ENCODE measurements around the gene BTAF1. TPM values are rescaled to one million over a fixed set of nuclear protein-coding genes. Genes with fewer than 3 reads are reported as not detected.
A peak's percentile ranks its signal among the peaks of the same experiment; 100 is the strongest.
"Not testable (repeated sequence)": the region's sequence is repeated elsewhere in the genome, so short reads cannot be mapped to it uniquely, and the experiment has no call there.

The BTAF1 gene
- total and polyA plus RNA-seq, 8 donors: 5.5 to 16.4 (median 12.5) TPM

DNA sequence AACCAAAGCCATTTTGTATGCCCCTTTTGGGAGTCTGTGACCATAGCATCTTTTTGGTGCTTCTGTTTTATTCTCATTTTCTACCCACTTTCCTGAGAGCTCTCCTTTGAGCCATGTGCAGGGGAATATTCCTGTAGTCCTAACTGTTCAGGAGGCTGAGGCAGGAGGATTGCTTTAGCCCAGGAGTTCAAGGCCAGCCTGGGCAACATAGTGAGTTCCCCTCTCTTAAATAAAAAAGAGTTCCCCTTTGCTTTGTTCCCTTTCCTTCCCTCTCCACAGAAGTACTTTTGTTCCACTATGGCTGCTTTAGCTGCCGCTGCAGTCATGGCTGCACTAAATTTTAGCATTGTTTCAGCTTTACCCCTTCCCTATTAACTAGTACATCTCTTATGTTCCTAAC, 85.9 kb downstream of the BTAF1 start:
- FAIRE-seq (no peak), DNase-seq (no peak), ATAC-seq (no peak)
- intact Hi-C loops (cut with DNase I): no loop called here
- Histone ChIP-seq H3K4me1 (no peaks in the 10 kb centered on the region), H3K4me3 (no peak overlapping the region), H3K27me3 (no peaks in the 10 kb centered on the region), H3K9me3 (no peaks in the 10 kb centered on the region), H3K27ac (no peak overlapping the region), H3K36me3 (peaks cover 0 to 24% (median 12%) of the 10 kb centered on the region in 3 donors)
- TF ChIP-seq, protein P1, sequence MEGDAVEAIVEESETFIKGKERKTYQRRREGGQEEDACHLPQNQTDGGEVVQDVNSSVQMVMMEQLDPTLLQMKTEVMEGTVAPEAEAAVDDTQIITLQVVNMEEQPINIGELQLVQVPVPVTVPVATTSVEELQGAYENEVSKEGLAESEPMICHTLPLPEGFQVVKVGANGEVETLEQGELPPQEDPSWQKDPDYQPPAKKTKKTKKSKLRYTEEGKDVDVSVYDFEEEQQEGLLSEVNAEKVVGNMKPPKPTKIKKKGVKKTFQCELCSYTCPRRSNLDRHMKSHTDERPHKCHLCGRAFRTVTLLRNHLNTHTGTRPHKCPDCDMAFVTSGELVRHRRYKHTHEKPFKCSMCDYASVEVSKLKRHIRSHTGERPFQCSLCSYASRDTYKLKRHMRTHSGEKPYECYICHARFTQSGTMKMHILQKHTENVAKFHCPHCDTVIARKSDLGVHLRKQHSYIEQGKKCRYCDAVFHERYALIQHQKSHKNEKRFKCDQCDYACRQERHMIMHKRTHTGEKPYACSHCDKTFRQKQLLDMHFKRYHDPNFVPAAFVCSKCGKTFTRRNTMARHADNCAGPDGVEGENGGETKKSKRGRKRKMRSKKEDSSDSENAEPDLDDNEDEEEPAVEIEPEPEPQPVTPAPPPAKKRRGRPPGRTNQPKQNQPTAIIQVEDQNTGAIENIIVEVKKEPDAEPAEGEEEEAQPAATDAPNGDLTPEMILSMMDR (IDR thresholded peaks at IDR 0.05): no peak
- WGBS, 2 donors: 98 to 100% methylated on average over 1 of the region's 1 CpG

GRCh38 chr10:92010047-92010735, 86.6 kb downstream of the BTAF1 start:
- ATAC-seq (no peak), FAIRE-seq (no peak), DNase-seq (no peak)
- Histone ChIP-seq H3K9me3 (no peaks in the 10 kb centered on the region), H3K27me3 (no peaks in the 10 kb centered on the region), H3K36me3 (peaks cover 0 to 32% (median 13%) of the 10 kb centered on the region in 3 donors), H3K4me3 (no peak overlapping the region), H3K4me1 (no peaks in the 10 kb centered on the region), H3K27ac (no peak overlapping the region)
- TF ChIP-seq, protein P1 (IDR thresholded peaks at IDR 0.05): no peak
- intact Hi-C loops (cut with DNase I): no loop called here

DNA sequence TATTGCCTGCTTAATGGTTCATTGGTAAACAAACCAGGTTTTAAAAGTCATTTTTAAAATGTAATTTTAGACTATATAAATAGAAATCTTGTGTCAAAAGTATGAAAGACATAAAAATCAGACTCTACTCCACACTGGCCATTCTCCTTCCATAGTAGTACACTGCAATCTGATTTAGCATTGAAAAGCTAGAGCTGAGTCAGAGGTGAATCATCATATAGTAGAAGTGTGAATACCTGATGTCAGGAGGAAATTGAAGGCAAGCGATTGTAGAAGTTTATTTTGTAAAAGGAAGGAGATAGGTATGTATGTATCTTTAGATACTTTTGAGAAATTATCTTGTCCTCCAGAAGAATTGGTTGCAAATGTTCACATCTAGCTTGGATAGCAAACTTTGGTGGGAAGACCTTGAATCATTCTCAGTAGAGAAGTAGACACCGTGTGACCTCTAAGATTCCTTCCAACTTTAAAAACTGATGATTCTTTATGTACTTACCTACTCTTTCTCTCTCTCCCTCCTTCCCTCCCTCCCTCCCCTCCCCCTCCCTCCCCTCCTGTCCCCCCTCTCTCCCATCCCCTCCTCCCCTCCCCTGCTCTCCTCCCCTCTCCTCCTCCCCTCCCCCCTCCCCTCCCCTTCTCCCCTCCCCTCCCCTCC, 88.1 kb downstream of the BTAF1 start:
- TF ChIP-seq, protein P1 (IDR thresholded peaks at IDR 0.05): no peak
- Histone ChIP-seq H3K4me1 (no peaks in the 10 kb centered on the region), H3K36me3 (peaks cover 0 to 32% (median 19%) of the 10 kb centered on the region in 3 donors), H3K4me3 (no peak overlapping the region), H3K27me3 (no peaks in the 10 kb centered on the region), H3K27ac (no peak overlapping the region), H3K9me3 (no peaks in the 10 kb centered on the region)
- WGBS, 2 donors: 88 to 92% methylated on average over 2 of the region's 2 CpGs
- intact Hi-C loops (cut with DNase I): no loop called here
- FAIRE-seq: no peak
- peak in 1 of 4 donors; percentile 47 for ATAC-seq
- no peak for DNase-seq

- TF ChIP-seq, protein P1 (IDR thresholded peaks at IDR 0.05): no peak
- 50 to 56% methylated on average over 1 of the region's 1 CpG for WGBS, 2 donors
- ATAC-seq: peak in 2 of 4 donors; percentile 31 to 57
Measured at GRCh38 chr10:92014620-92015019, 91.0 kb downstream of the BTAF1 start.

DNA sequence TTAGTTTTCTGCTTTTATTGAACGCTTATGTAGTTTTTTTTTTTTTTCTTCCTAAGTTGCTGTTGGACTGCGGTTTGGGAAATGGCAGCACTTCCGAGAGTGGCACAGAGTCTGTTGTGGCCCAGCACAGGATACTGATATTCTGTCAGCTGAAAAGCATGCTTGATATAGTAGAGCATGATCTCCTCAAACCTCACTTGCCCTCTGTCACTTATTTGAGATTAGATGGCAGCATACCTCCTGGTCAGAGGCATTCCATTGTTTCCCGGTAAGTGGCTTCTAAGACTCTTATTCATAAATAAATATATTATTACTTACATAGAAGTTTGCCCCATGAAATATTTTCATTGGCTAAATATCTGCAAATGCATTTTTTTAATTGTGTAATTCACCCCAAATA, 101.1 kb downstream of the BTAF1 start:
- ATAC-seq (no peak), FAIRE-seq (no peak), DNase-seq (no peak)
- TF ChIP-seq, protein P1 (IDR thresholded peaks at IDR 0.05): no peak
- no peak overlapping the region for H3K27ac ChIP-seq
- H3K4me3 ChIP-seq: no peak overlapping the region
- intact Hi-C loops (cut with DNase I): no loop called here
- H3K27me3 ChIP-seq: no peaks in the 10 kb centered on the region
- WGBS, 2 donors: 91 to 93% methylated on average over 4 of the region's 4 CpGs
- no peaks in the 10 kb centered on the region for H3K9me3 ChIP-seq
- peaks cover 0 to 52% (median 8%) of the 10 kb centered on the region in 3 donors for H3K36me3 ChIP-seq
- H3K4me1 ChIP-seq: no peaks in the 10 kb centered on the region

More at GRCh38 chr10:92014620-92015019, 91.0 kb downstream of the BTAF1 start:
- H3K4me3 ChIP-seq: no peak overlapping the region
- no peak overlapping the region for H3K27ac ChIP-seq
- peaks cover 0 to 32% (median 18%) of the 10 kb centered on the region in 3 donors for H3K36me3 ChIP-seq
- FAIRE-seq: no peak
- DNase-seq: no peak
- intact Hi-C loops (cut with DNase I): no loop called here
- no peaks in the 10 kb centered on the region for H3K4me1 ChIP-seq
- no peaks in the 10 kb centered on the region for H3K27me3 ChIP-seq
- H3K9me3 ChIP-seq: no peaks in the 10 kb centered on the region

DNA sequence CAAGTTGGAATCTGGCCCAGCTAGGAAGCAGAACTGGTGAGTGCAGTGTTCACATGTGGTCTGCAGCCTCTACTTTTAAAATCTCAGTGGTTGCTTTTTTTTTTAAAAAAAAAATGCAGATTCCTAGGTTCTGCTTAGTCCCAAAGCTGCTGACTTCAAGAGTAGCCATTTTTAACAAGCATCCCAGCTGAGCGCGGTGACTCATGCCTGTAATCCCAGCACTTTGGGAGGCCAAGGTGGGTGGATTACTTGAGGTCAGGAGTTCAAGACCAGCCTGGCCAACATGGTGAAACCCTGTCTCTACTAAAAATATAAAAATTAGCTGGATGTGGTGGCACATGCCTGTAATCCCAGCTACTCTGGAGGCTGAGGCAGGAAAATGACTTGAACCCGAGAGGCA, 101.8 kb downstream of the BTAF1 start:
- FAIRE-seq; H3K9me3 ChIP-seq; DNase-seq; H3K27ac ChIP-seq; H3K4me3 ChIP-seq; intact Hi-C loops (cut with DNase I); ATAC-seq; H3K27me3 ChIP-seq; H3K4me1 ChIP-seq: not testable (repeated sequence)
- H3K36me3 ChIP-seq: peaks cover 0 to 53% (median 8%) of the 10 kb centered on the region in 3 donors
- 95 to 100% methylated on average over 3 of the region's 3 CpGs for WGBS, 2 donors
